Measurements from ENCODE around the gene PCYT1A. TPM values are rescaled to one million over a fixed set of nuclear protein-coding genes. Genes with fewer than 3 reads are reported as not detected.
"Not testable (repeated sequence)": the region's sequence is repeated elsewhere in the genome, so short reads cannot be mapped to it uniquely, and the experiment has no call there.

PCYT1A gene
- total RNA-seq, 4 donors from 2014 or later = 55.7 to 62.7 (median 59.3) TPM

- H3K4me1 ChIP-seq = peaks cover 0 to 9% (median 7%) of the 10 kb centered on the region in 4 donors
- peaks cover 0 to 4% (median 0%) of the 10 kb centered on the region in 4 donors for H3K27me3 ChIP-seq
- H3K36me3 ChIP-seq = no peaks in the 10 kb centered on the region
- TF ChIP-seq CTCF (IDR thresholded peaks at IDR 0.05) (no peak), EP300 (IDR thresholded peaks at IDR 0.05) (no peak), POLR2AphosphoS5 (IDR thresholded peaks at IDR 0.05) (no peak), POLR2A (IDR thresholded peaks at IDR 0.05; ENCODE audit: low read depth) (no peak)
- H3K27ac ChIP-seq (replicated peaks in 1 of 4) = no peak overlapping the region
- DNase-seq (ENCODE audit: extremely low spot score) = no peak
- intact Hi-C loops (cut with DNase I) = no loop called here
- H3K9me3 ChIP-seq = no peaks in the 10 kb centered on the region
- 98% methylated on average over 14 of the region's 15 CpGs for WGBS
- no peak overlapping the region for H3K4me3 ChIP-seq
Observed at GRCh38 chr3:196184881-196185280, 102.6 kb downstream of the PCYT1A start.

- intact Hi-C loops (cut with DNase I); H3K4me1 ChIP-seq; DNase-seq (ENCODE audit: extremely low spot score); H3K9me3 ChIP-seq; H3K27ac ChIP-seq (replicated peaks in 1 of 4); H3K36me3 ChIP-seq; H3K4me3 ChIP-seq; H3K27me3 ChIP-seq: not testable (repeated sequence)
- 89% methylated on average over 4 of the region's 4 CpGs for WGBS
Observed at GRCh38 chr3:196184169-196184432, 103.4 kb downstream of the PCYT1A start.

DNA sequence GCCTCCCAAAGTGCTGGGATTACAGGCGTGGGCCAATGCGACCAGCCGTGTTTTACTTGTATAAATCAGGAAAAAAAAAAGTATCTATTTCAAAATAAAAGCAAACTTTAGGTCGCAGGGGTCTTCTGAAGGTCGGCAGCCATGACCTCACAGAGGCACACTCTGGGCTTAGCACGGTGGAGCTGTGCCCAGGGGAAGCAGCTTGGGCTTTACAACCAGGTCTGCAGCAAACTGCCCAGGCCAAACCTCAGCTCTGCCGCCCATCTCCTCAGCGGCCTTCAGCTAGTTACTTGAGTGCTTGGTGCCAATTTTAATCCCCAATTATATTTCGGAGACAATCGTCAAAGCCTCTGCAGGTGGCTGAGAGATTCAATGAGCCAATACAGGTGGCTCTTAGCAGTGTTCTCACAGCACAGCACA is 106.4 kb downstream of the PCYT1A start:
- Histone ChIP-seq H3K4me3 (no peak overlapping the region), H3K9me3 (no peaks in the 10 kb centered on the region), H3K4me1 (no peaks in the 10 kb centered on the region), H3K27me3 (peaks cover 0 to 4% (median 0%) of the 10 kb centered on the region in 4 donors), H3K27ac (replicated peaks in 1 of 4) (no peak overlapping the region), H3K36me3 (no peaks in the 10 kb centered on the region)
- no peak for DNase-seq (ENCODE audit: extremely low spot score)
- intact Hi-C loops (cut with DNase I) = no loop called here
- WGBS = 71% methylated on average over 10 of the region's 10 CpGs
- TF ChIP-seq POLR2AphosphoS5 (IDR thresholded peaks at IDR 0.05) (no peak), EP300 (IDR thresholded peaks at IDR 0.05) (no peak), POLR2A (IDR thresholded peaks at IDR 0.05; ENCODE audit: low read depth) (no peak), CTCF (IDR thresholded peaks at IDR 0.05) (no peak)

GRCh38 chr3:196180346-196180745 is 107.2 kb downstream of the PCYT1A start:
- DNase-seq (ENCODE audit: extremely low spot score) = no peak
- 67% methylated on average over 8 of the region's 9 CpGs for WGBS
- intact Hi-C loops (cut with DNase I) = no loop called here
- no peaks in the 10 kb centered on the region for H3K36me3 ChIP-seq
- no peaks in the 10 kb centered on the region for H3K9me3 ChIP-seq
- H3K27me3 ChIP-seq = peaks cover 0 to 4% (median 0%) of the 10 kb centered on the region in 4 donors
- no peaks in the 10 kb centered on the region for H3K4me1 ChIP-seq
- TF ChIP-seq EP300 (IDR thresholded peaks at IDR 0.05) (no peak), POLR2A (IDR thresholded peaks at IDR 0.05; ENCODE audit: low read depth) (no peak), CTCF (IDR thresholded peaks at IDR 0.05) (no peak), POLR2AphosphoS5 (IDR thresholded peaks at IDR 0.05) (no peak)
- no peak overlapping the region for H3K27ac ChIP-seq (replicated peaks in 1 of 4)
- no peak overlapping the region for H3K4me3 ChIP-seq

Small RNA genes lying within 50 kb of the gene (small RNA-seq; reads per million reads assigned to genes)
- 0 reads per million in 3 donors for gene AC069257.2
- 0 reads per million in 3 donors for gene RF00019

Other genes starting within 250 kb of the PCYT1A start
- gene TFRC, start 205.6 kb downstream of the PCYT1A start, total RNA-seq = 10 to 100 TPM; 47.5 to 81.3 (median 57.7) TPM
- gene ZDHHC19, start 76.3 kb downstream of the PCYT1A start, total RNA-seq = not detected
- gene SLC51A, start 71.2 kb downstream of the PCYT1A start, total RNA-seq = not detected
- gene DYNLT2B, start 30.5 kb upstream of the PCYT1A start, total RNA-seq = 1 to 10 TPM; 5.3 to 9.5 (median 6.8) TPM
- not detected for gene TM4SF19, start 50.7 kb upstream of the PCYT1A start, total RNA-seq
- gene UBXN7, start 144.7 kb upstream of the PCYT1A start, total RNA-seq = 10 to 100 TPM; 15.6 to 23.7 (median 17.2) TPM
- 10 to 100 TPM; 17.2 to 23.0 (median 22.3) TPM for gene RNF168, start 216.0 kb upstream of the PCYT1A start, total RNA-seq
- gene SMCO1, start 227.6 kb upstream of the PCYT1A start, total RNA-seq = not detected